WTC11 (cell line): ENCODE results near the gene HDAC8.

Experiments used
- CBFB ChIP-seq: sonication (generic); formaldehyde crosslinking; IDR thresholded peaks from 2 replicates; pipeline ENCODE4 v1.8.1; 2022; ENCODE audit warnings: mild to moderate bottlenecking, low read depth, missing genetic modification reagents
- ESRRA ChIP-seq: sonication (generic); formaldehyde crosslinking; IDR thresholded peaks from 2 replicates; pipeline ENCODE4 v1.8.1; 2022; ENCODE audit warnings: mild to moderate bottlenecking, missing genetic modification reagents, borderline replicate concordance
- FOXK1 ChIP-seq: sonication (generic); formaldehyde crosslinking; IDR thresholded peaks from 2 replicates; pipeline ENCODE4 v1.8.0; 2022; ENCODE audit warnings: mild to moderate bottlenecking, moderate library complexity, missing genetic modification reagents
- IRF2 ChIP-seq: sonication (generic); formaldehyde crosslinking; IDR thresholded peaks from 2 replicates; pipeline ENCODE4 v1.8.0; 2022; ENCODE audit warnings: low read depth, missing genetic modification reagents, borderline replicate concordance
- MAX ChIP-seq: sonication (generic); formaldehyde crosslinking; IDR thresholded peaks from 2 replicates; pipeline ENCODE4 v1.8.0; 2022; ENCODE audit warnings: mild to moderate bottlenecking, missing genetic modification reagents
- MXD4 ChIP-seq: fragments of 250-450 bp; sonication (Bioruptor Pico); IDR thresholded peaks from 2 replicates; pipeline ENCODE4 v1.8.0; 2021; ENCODE audit warnings: mild to moderate bottlenecking, moderate library complexity, borderline replicate concordance
- RELA ChIP-seq: sonication (generic); formaldehyde crosslinking; IDR thresholded peaks from 2 replicates; pipeline ENCODE4 v1.8.1; 2022; ENCODE audit warnings: missing genetic modification reagents, mild to moderate bottlenecking, borderline replicate concordance
- ZNF281 ChIP-seq: sonication (generic); formaldehyde crosslinking; IDR thresholded peaks from 2 replicates; pipeline ENCODE4 v1.8.0; 2023; ENCODE audit warnings: mild to moderate bottlenecking, missing genetic modification reagents
- TF ChIP-seq, protein P1 (sequence below): fragments of 200-600 bp; IDR thresholded peaks from 2 replicates; pipeline ENCODE4 v1.8.0; 2022; ENCODE audit warnings: antibody characterized with exemption

GRCh38 chrX:72436010-72436409, 136.6 kb downstream of the HDAC8 start:
- TF ChIP-seq RELA (no peak), ZNF281 (CRISPR knock-in tag) (no peak), IRF2 (no peak), MXD4 (no peak), FOXK1 (no peak), ESRRA (no peak), MAX (CRISPR knock-in tag) (no peak), CBFB (no peak)
- TF ChIP-seq, protein P1, sequence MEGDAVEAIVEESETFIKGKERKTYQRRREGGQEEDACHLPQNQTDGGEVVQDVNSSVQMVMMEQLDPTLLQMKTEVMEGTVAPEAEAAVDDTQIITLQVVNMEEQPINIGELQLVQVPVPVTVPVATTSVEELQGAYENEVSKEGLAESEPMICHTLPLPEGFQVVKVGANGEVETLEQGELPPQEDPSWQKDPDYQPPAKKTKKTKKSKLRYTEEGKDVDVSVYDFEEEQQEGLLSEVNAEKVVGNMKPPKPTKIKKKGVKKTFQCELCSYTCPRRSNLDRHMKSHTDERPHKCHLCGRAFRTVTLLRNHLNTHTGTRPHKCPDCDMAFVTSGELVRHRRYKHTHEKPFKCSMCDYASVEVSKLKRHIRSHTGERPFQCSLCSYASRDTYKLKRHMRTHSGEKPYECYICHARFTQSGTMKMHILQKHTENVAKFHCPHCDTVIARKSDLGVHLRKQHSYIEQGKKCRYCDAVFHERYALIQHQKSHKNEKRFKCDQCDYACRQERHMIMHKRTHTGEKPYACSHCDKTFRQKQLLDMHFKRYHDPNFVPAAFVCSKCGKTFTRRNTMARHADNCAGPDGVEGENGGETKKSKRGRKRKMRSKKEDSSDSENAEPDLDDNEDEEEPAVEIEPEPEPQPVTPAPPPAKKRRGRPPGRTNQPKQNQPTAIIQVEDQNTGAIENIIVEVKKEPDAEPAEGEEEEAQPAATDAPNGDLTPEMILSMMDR = no peak
